Adrenal gland (tissue), 5 donors: Measurements from ENCODE around the gene ASF1A.

Source experiments
- POLR2A ChIP-seq, 2 donors: fragments of 450-650 bp; IDR thresholded peaks; one replicate each; pipeline ENCODE4 v1.6.1; 2017; ENCODE audit warnings: antibody characterized with exemption in 2 of 2, mild to moderate bottlenecking in 2 of 2, moderate library complexity in 1 of 2
- TF ChIP-seq, protein P1 (sequence below), 6 experiments: fragments of 450-650 bp in 4 of 6; fragments of 200-600 bp in 2 of 6; sonication (generic) in 1 of 6; IDR thresholded peaks; 1 replicate in 5 of 6; 2 replicates in 1 of 6; pipeline versions ENCODE4 v1.5.1 to v1.8.0; 2016 to 2021; ENCODE audit warnings: antibody characterized with exemption in 6 of 6, mild to moderate bottlenecking in 2 of 6, moderate library complexity in 1 of 6
- donor health status: DM: no; HTN: no; CAD: no.

DNA sequence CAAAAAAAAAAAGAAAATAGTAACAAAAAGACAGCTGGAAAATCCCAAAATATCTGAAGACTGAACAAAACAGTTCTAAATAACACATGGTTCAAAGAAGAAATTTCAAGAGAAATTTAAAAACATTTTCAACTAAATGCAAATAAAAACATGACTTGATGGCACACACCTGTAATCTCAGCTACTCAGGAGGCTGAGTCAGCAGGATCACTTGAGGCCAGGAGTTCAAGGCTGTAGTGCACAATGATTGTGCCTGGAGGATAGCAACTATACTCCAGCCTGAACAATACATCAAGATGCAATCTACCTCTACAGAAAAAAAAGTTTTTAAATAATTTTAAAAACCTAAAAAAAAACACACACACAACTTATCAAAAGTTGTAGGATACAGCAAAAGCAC lies 21.6 kb upstream of the ASF1A start:
- TF ChIP-seq, protein P1, sequence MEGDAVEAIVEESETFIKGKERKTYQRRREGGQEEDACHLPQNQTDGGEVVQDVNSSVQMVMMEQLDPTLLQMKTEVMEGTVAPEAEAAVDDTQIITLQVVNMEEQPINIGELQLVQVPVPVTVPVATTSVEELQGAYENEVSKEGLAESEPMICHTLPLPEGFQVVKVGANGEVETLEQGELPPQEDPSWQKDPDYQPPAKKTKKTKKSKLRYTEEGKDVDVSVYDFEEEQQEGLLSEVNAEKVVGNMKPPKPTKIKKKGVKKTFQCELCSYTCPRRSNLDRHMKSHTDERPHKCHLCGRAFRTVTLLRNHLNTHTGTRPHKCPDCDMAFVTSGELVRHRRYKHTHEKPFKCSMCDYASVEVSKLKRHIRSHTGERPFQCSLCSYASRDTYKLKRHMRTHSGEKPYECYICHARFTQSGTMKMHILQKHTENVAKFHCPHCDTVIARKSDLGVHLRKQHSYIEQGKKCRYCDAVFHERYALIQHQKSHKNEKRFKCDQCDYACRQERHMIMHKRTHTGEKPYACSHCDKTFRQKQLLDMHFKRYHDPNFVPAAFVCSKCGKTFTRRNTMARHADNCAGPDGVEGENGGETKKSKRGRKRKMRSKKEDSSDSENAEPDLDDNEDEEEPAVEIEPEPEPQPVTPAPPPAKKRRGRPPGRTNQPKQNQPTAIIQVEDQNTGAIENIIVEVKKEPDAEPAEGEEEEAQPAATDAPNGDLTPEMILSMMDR (IDR thresholded peaks at IDR 0.05), result no peak
- no peak for TF ChIP-seq POLR2A (IDR thresholded peaks at IDR 0.05)
